KMS-11 (cell line): ENCODE data around the gene WFIKKN2.

Experiments
- H2AFZ ChIP-seq: fragments of 200-600 bp; sonication (generic); 2 replicates; pipeline ENCODE4 v1.6.1; 2016; ENCODE audit warnings: antibody characterized with exemption, mixed run types, low read depth
- H3K27ac ChIP-seq: fragments of 200-600 bp; sonication (generic); 2 replicates; pipeline ENCODE4 v1.6.1; 2016; ENCODE audit warnings: mild to moderate bottlenecking, mixed run types
- H3K27me3 ChIP-seq: fragments of 200-600 bp; sonication (generic); 2 replicates; pipeline ENCODE4 v1.6.1; 2017; ENCODE audit warnings: mild to moderate bottlenecking, low read depth, mixed run types, moderate library complexity; ENCODE audit not compliant: insufficient read depth
- H3K36me3 ChIP-seq: fragments of 200-600 bp; sonication (generic); 2 replicates; pipeline ENCODE4 v1.6.1; 2017; ENCODE audit warnings: mild to moderate bottlenecking, mixed run types; ENCODE audit not compliant: insufficient read depth
- H3K4me1 ChIP-seq: fragments of 200-600 bp; sonication (generic); 2 replicates; pipeline ENCODE4 v1.6.1; 2016; ENCODE audit warnings: mild to moderate bottlenecking, low read depth, mixed run types; ENCODE audit not compliant: poor library complexity, severe bottlenecking
- H3K4me2 ChIP-seq: fragments of 200-600 bp; sonication (generic); 2 replicates; pipeline ENCODE4 v1.7.0; 2016; ENCODE audit warnings: mild to moderate bottlenecking, mixed run types
- H3K4me3 ChIP-seq: fragments of 200-600 bp; sonication (generic); IDR thresholded peaks from 2 replicates; pipeline ENCODE4 v1.6.1; 2017; ENCODE audit warnings: low read depth, low read length, mixed read lengths; ENCODE audit not compliant: insufficient read depth
- H3K79me2 ChIP-seq: fragments of 200-600 bp; sonication (generic); 2 replicates; pipeline ENCODE4 v1.6.1; 2016; ENCODE audit warnings: low read depth, mixed run types; ENCODE audit not compliant: insufficient read depth
- H3K9ac ChIP-seq: fragments of 200-600 bp; sonication (generic); 2 replicates; pipeline ENCODE4 v1.6.1; 2016; ENCODE audit warnings: mild to moderate bottlenecking, mixed run types
- H4K20me1 ChIP-seq: fragments of 200-600 bp; sonication (generic); 2 replicates; pipeline ENCODE4 v1.6.1; 2016; ENCODE audit warnings: mild to moderate bottlenecking, mixed run types; ENCODE audit not compliant: insufficient read depth
- TF ChIP-seq, protein P1 (sequence below): fragments of 200-600 bp; sonication (generic); conservative IDR thresholded peaks from 2 replicates; pipeline ENCODE4 v1.6.1; 2017; ENCODE audit warnings: low read depth, mild to moderate bottlenecking, antibody characterized with exemption, low read length, moderate library complexity, mixed read lengths

WFIKKN2 gene

DNA sequence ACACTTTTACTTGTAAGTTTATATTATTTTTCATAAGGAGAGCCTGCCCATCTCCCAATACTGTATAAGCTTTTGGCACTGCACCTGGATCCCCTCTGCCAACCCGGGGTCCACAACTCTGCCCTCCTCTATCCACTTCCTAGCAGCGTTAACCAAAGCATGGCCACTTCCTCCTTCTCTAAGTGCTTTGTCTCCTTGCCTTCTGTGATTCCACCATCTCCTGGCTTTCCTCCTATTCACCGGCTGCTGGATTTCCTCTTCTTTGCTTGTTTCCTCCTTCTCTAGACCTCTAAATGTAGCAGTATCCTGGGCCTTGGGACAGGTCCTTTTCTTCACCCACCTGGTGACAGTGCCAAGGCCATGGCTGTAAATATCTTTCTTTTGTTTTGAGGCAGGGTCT lies 20.0 kb upstream of the WFIKKN2 start:
- Histone ChIP-seq H3K4me1 (no peaks in the 10 kb centered on the region), H3K36me3 (no peaks in the 10 kb centered on the region), H3K4me3 (no peak overlapping the region), H4K20me1 (no peaks in the 10 kb centered on the region), H3K4me2 (no peak overlapping the region), H3K27me3 (no peaks in the 10 kb centered on the region), H3K9ac (no peak overlapping the region), H2AFZ (no peak overlapping the region), H3K27ac (no peak overlapping the region), H3K79me2 (no peaks in the 10 kb centered on the region)
- TF ChIP-seq, protein P1, sequence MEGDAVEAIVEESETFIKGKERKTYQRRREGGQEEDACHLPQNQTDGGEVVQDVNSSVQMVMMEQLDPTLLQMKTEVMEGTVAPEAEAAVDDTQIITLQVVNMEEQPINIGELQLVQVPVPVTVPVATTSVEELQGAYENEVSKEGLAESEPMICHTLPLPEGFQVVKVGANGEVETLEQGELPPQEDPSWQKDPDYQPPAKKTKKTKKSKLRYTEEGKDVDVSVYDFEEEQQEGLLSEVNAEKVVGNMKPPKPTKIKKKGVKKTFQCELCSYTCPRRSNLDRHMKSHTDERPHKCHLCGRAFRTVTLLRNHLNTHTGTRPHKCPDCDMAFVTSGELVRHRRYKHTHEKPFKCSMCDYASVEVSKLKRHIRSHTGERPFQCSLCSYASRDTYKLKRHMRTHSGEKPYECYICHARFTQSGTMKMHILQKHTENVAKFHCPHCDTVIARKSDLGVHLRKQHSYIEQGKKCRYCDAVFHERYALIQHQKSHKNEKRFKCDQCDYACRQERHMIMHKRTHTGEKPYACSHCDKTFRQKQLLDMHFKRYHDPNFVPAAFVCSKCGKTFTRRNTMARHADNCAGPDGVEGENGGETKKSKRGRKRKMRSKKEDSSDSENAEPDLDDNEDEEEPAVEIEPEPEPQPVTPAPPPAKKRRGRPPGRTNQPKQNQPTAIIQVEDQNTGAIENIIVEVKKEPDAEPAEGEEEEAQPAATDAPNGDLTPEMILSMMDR: no peak

DNA sequence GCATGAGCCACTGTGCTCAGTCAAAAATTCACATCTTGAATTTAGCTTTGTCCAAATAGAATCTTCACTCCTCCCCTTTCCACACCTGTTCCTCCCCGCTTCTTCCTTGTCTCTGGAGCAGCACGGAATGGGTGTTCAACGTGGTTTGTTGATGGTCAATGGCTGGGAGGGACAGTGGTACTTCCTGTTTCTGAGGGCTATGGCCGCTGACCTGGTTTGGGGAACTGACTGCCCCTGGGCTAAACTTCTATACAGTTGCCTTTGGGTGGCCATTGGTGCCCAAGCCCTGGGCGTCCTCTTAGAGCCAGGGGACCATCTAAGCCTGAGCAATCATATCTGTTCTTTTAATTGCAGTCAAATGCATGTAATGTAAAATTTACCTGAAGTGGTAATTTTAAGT lies 19.1 kb upstream of the WFIKKN2 start:
- H2AFZ ChIP-seq: no peak overlapping the region
- H3K9ac ChIP-seq: no peak overlapping the region
- no peaks in the 10 kb centered on the region for H3K4me1 ChIP-seq
- TF ChIP-seq, protein P1: no peak
- H3K4me3 ChIP-seq: no peak overlapping the region
- H3K27me3 ChIP-seq: no peaks in the 10 kb centered on the region
- H3K79me2 ChIP-seq: no peaks in the 10 kb centered on the region
- no peak overlapping the region for H3K27ac ChIP-seq
- no peaks in the 10 kb centered on the region for H4K20me1 ChIP-seq
- H3K36me3 ChIP-seq: no peaks in the 10 kb centered on the region
- H3K4me2 ChIP-seq: no peak overlapping the region

DNA sequence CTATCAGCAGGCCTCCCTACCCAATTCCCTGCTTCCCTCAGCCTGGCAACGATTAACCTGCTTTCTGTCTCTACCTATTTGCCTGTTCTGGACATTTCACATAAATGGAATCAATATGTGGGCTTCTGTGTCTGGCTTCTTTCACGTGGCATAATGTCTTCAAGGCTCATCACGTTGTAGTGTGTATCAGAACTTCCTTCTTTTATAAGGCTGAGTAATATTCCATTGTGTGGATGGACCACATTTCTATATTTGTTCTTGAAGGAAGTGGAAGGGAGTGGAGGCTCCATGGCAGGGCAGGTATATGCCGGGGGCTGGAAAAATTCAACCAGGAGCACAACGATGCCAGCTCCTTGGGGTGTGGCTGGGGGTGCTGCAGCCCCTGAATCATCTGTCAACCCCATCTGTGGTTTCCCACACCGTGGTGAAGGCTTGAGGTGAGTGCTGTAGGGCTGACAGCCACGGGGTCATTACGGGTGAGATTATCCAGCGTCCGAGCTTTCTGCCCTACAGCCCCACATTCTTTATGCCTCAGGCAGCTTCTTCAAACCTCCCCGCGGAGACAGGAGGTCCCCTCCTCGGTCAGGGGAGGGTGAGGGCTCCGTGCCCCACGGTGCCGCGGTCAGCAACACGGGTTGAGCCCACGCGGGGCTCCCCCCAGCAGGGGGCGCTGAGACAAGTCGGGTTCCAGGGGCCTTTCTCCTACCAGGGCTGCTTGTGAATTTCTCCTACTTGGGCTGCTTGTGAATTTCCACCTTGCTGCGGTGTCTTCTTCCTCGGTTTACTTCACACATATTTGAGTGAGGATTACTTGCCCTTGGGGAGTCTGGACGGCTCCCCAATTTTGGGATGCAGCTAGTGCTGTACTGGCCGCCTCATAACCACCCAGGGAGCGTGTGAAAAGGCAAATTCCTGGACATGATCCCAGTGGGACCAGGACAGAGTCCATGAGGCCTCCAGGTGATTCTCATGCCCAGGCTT lies 18.3 kb upstream of the WFIKKN2 start:
- Histone ChIP-seq H3K36me3 (no peaks in the 10 kb centered on the region), H2AFZ (peak overlapping the region; percentile 39; the same call in 1 of the 2 replicates), H4K20me1 (no peaks in the 10 kb centered on the region), H3K4me1 (no peaks in the 10 kb centered on the region), H3K27ac (no peak overlapping the region), H3K4me3 (no peak overlapping the region), H3K27me3 (no peaks in the 10 kb centered on the region), H3K9ac (no peak overlapping the region), H3K79me2 (no peaks in the 10 kb centered on the region), H3K4me2 (peak overlapping the region; percentile 21; the same call in 1 of the 2 replicates)
- TF ChIP-seq, protein P1: peak; percentile 86

DNA sequence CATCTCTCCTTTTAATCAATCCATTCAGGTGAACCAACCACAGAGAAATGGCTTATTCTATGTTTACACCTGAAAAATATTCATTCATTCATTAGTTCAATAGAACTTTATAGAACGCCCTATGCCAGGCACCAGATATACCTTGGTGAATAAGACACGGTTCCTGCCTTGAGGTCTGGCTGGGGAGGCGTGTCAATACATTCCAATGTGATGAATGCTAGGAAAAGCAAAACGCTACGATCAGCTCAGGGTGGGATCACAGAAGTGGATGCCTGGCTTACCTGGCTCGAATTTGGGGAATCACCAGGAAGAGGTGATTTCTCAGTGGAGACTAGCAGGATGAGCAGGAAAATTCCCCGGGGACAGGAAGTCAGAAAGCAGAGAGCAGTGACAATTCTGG lies 17.5 kb upstream of the WFIKKN2 start:
- Histone ChIP-seq H3K79me2 (no peaks in the 10 kb centered on the region), H2AFZ (no peak overlapping the region), H3K27ac (no peak overlapping the region), H3K4me1 (no peaks in the 10 kb centered on the region), H3K36me3 (no peaks in the 10 kb centered on the region), H3K9ac (no peak overlapping the region), H3K27me3 (no peaks in the 10 kb centered on the region), H4K20me1 (no peaks in the 10 kb centered on the region), H3K4me2 (no peak overlapping the region), H3K4me3 (no peak overlapping the region)
- TF ChIP-seq, protein P1: no peak
